OCI-LY1 (cell line): ENCODE results near the gene AFF4.

Experiments used
- EZH2 ChIP-seq: fragments of 200-600 bp; sonication (generic), shearing (Covaris generic); IDR thresholded peaks from 2 replicates; pipeline ENCODE4 v1.8.0; 2017; ENCODE audit warnings: borderline replicate concordance, mixed run types, mild to moderate bottlenecking, antibody characterized with exemption, low read length, moderate library complexity, mixed read lengths
- TF ChIP-seq, protein P1 (sequence below): fragments of 200-600 bp; sonication (generic), shearing (Covaris generic); IDR thresholded peaks from 2 replicates; pipeline ENCODE4 v1.5.1; 2017; ENCODE audit warnings: mild to moderate bottlenecking, antibody characterized with exemption, low read length, moderate library complexity, mixed read lengths

DNA sequence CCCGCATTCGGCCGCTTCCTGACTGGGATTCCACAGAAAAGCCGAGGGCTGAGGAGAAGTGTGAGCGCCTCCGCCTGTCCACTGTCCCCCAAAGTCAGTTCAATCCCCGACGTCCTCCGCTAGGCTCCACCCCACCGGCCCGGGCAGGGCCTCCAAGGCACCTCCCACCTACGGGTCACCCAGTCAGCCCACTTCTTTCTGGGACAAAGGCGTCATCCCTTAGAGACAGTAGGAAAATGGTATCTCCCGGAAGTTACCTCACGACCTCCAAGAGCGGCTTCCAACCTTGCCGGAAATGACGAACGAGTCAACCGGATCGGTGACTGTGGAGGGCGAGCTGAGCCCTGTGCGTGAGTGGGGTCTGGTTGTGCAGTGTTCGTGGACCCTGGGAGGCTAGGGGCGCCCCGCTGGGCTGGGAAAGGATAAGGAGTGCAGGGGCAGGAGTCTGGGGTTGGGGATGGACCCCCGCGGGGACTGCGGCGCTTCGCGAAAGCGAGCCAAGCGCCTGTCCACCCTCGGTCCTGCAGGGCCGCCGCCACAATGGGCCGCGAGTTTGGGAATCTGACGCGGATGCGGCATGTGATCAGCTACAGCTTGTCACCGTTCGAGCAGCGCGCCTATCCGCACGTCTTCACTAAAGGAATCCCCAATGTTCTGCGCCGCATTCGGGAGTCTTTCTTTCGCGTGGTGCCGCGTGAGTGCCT lies 96.9 kb downstream of the AFF4 start, which contains the start of the genes GDF9 and UQCRQ:
- TF ChIP-seq, protein P1, sequence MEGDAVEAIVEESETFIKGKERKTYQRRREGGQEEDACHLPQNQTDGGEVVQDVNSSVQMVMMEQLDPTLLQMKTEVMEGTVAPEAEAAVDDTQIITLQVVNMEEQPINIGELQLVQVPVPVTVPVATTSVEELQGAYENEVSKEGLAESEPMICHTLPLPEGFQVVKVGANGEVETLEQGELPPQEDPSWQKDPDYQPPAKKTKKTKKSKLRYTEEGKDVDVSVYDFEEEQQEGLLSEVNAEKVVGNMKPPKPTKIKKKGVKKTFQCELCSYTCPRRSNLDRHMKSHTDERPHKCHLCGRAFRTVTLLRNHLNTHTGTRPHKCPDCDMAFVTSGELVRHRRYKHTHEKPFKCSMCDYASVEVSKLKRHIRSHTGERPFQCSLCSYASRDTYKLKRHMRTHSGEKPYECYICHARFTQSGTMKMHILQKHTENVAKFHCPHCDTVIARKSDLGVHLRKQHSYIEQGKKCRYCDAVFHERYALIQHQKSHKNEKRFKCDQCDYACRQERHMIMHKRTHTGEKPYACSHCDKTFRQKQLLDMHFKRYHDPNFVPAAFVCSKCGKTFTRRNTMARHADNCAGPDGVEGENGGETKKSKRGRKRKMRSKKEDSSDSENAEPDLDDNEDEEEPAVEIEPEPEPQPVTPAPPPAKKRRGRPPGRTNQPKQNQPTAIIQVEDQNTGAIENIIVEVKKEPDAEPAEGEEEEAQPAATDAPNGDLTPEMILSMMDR = no peak
- no peak for TF ChIP-seq EZH2
